ENCODE measurements around the gene PACSIN3. TPM values are rescaled to one million over a fixed set of nuclear protein-coding genes. Genes with fewer than 3 reads are reported as not detected.

The PACSIN3 gene
- total RNA-seq, 4 donors from 2014 or later, result 55.9 to 95.7 (median 65.0) TPM

GRCh38 chr11:47171856-47172255 lies 14.4 kb downstream of the PACSIN3 start:
- WGBS, 2 donors, result 27% methylated on average over 7 to 8 of the region's 8 CpGs
- H3K27ac ChIP-seq, result peak overlapping the region; percentile 54 to 80 (median 64)

GRCh38 chr11:47171061-47171838 lies 15.0 kb downstream of the PACSIN3 start:
- Histone ChIP-seq H3K4me3 (no peak overlapping the region), H3K9me3 (no peaks in the 10 kb centered on the region), H3K27ac (peak overlapping the region; percentile 54 to 80 (median 64)), H3K36me3 (peaks cover 20 to 92% (median 57%) of the 10 kb centered on the region in 3 donors), H3K27me3 (no peaks in the 10 kb centered on the region), H3K4me1 (peaks cover 38 to 58% (median 39%) of the 10 kb centered on the region in 3 donors)
- no peak for TF ChIP-seq POLR2A (IDR thresholded peaks at IDR 0.05)
- no peak for TF ChIP-seq CTCF (IDR thresholded peaks at IDR 0.05)
- intact Hi-C loops (cut with DNase I), result loop anchor here (10.0 kb wide), 1 partner anchor 184 kb away; the partner anchor contains the start of gene MYBPC3
- WGBS, 2 donors, result 50 to 63% methylated on average over 14 to 16 of the region's 16 CpGs
- no peak for DNase-seq

More at GRCh38 chr11:47171856-47172255, 14.4 kb downstream of the PACSIN3 start:
- no peaks in the 10 kb centered on the region for H3K9me3 ChIP-seq
- DNase-seq, result no peak
- intact Hi-C loops (cut with DNase I), result loop anchor here (10.0 kb wide), 1 partner anchor 183 kb away; the partner anchor contains the start of gene MYBPC3
- peaks cover 17 to 86% (median 50%) of the 10 kb centered on the region in 3 donors for H3K36me3 ChIP-seq
- H3K4me1 ChIP-seq, result peaks cover 38 to 58% (median 39%) of the 10 kb centered on the region in 3 donors
- TF ChIP-seq CTCF (IDR thresholded peaks at IDR 0.05) (no peak), POLR2A (IDR thresholded peaks at IDR 0.05) (no peak)
- H3K27me3 ChIP-seq, result no peaks in the 10 kb centered on the region
- no peak overlapping the region for H3K4me3 ChIP-seq

DNA sequence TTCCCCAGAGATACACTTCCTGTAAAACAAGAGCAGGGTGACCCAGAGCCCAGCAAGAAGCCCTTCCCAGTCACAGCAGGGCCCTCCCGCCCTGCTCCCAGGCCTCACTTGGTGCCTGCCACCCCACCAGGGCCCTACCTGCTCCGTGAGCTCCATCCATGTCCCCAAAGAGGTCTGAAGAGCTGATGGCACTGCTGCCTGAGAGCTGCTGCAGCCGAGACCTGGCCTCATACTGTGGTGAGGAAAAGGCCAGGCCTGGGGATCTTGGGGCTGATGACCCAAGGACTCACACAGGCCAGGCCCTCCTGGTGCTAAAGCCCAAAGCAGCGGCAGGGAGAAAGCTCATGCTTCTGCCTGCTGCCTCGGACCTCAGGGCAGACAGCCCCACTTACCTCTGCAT lies 19.9 kb downstream of the PACSIN3 start:
- 90 to 100% methylated on average over 2 of the region's 5 CpGs for WGBS, 2 donors
- Histone ChIP-seq H3K4me1 (peaks cover 7 to 32% (median 7%) of the 10 kb centered on the region in 3 donors), H3K4me3 (no peak overlapping the region), H3K27ac (no peak overlapping the region), H3K9me3 (no peaks in the 10 kb centered on the region), H3K27me3 (no peaks in the 10 kb centered on the region), H3K36me3 (peaks cover 40 to 99% (median 65%) of the 10 kb centered on the region in 3 donors)
- intact Hi-C loops (cut with DNase I), result no loop called here
- DNase-seq, result no peak
- TF ChIP-seq POLR2A (IDR thresholded peaks at IDR 0.05) (no peak), CTCF (IDR thresholded peaks at IDR 0.05) (no peak)

DNA sequence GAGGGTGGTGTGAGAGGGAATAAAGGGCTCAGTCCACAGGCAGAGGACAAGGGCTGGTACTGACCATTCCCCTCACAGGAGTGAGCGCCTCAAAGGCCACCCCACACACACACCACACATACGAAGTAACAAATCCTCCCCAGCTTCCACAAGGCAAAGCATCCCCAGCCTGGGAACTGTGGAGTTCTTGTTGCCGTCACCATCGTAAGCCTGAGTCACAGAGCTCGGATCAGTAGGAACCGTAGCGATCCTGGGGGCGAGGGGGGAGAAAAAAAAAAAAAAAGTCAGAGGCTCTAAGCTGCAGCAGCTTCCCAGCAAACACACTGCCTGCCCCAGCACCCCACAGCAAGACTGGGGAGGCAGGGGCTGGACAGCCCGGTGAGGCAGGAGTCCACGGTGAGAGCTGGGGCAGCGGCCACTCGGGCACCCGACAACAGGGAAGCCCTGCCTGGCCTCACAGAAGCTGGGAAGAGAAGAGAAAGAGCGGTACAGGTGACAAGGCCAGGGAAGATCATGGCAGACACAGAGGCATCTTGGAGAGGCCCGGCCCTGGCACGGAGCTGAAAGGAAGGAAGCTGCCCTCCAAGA lies 20.9 kb downstream of the PACSIN3 start:
- DNase-seq, result no peak
- no peaks in the 10 kb centered on the region for H3K9me3 ChIP-seq
- no peaks in the 10 kb centered on the region for H3K27me3 ChIP-seq
- TF ChIP-seq CTCF (IDR thresholded peaks at IDR 0.05) (no peak), POLR2A (IDR thresholded peaks at IDR 0.05) (no peak)
- peaks cover 0 to 28% (median 0%) of the 10 kb centered on the region in 3 donors for H3K4me1 ChIP-seq
- intact Hi-C loops (cut with DNase I), result no loop called here
- no peak overlapping the region for H3K4me3 ChIP-seq
- peaks cover 40 to 88% (median 59%) of the 10 kb centered on the region in 3 donors for H3K36me3 ChIP-seq
- 86 to 91% methylated on average over 10 to 12 of the region's 16 CpGs for WGBS, 2 donors
- no peak overlapping the region for H3K27ac ChIP-seq

- Histone ChIP-seq H3K36me3 (peaks cover 35 to 86% (median 51%) of the 10 kb centered on the region in 3 donors), H3K27ac (no peak overlapping the region), H3K27me3 (no peaks in the 10 kb centered on the region), H3K4me1 (peaks cover 0 to 26% (median 0%) of the 10 kb centered on the region in 3 donors), H3K9me3 (no peaks in the 10 kb centered on the region), H3K4me3 (no peak overlapping the region)
- intact Hi-C loops (cut with DNase I), result no loop called here
- no peak for DNase-seq
- WGBS, 2 donors, result 57 to 70% methylated on average over 1 to 2 of the region's 4 CpGs
- TF ChIP-seq POLR2A (IDR thresholded peaks at IDR 0.05), result no peak
- no peak for TF ChIP-seq CTCF (IDR thresholded peaks at IDR 0.05)
Observed at GRCh38 chr11:47164321-47164720, 21.9 kb downstream of the PACSIN3 start.
